Measurements from ENCODE around the gene CD59. TPM values are rescaled to one million over a fixed set of nuclear protein-coding genes. Genes with fewer than 3 reads are reported as not detected.
"Not testable (repeated sequence)": the region's sequence is repeated elsewhere in the genome, so short reads cannot be mapped to it uniquely, and the experiment has no call there.

Gene CD59
- total RNA-seq, 2 experiments from 2014 or later = 79.4 TPM

- intact Hi-C loops (cut with micrococcal nuclease) = loop anchor here (10.0 kb wide), 1 partner anchor 455 kb away; the partner anchor contains the start of gene HIPK3
- CTCF ChIA-PET = interaction anchor here (1.4 kb wide), 1 partner anchor 13 kb away, joined by 4 read pairs; no protein-coding TSS in a partner anchor
- H3K36me3 Mint-ChIP-seq = peaks cover 20% of the 10 kb centered on the region
These were observed 26.8 kb downstream of the CD59 start for GRCh38 chr11:33709466-33709865.

GRCh38 chr11:33708985-33709384 lies 27.2 kb downstream of the CD59 start:
- H3K27me3 Mint-ChIP-seq = no peaks in the 10 kb centered on the region
- ChIA-PET CTCF (interaction anchor here (1.4 kb wide), 1 partner anchor 13 kb away, joined by 4 read pairs; no protein-coding TSS in a partner anchor), POLR2A (interaction anchor here (0.6 to 1.1 kb wide), 2 partner anchors 14 to 326 kb away, joined by 3 to 4 read pairs; no protein-coding TSS in a partner anchor)
- H3K36me3 Mint-ChIP-seq = peaks cover 19% of the 10 kb centered on the region
- H3K27ac Mint-ChIP-seq = no peak overlapping the region
- H3K4me3 Mint-ChIP-seq = no peak overlapping the region
- peaks cover 6% of the 10 kb centered on the region for H3K4me1 Mint-ChIP-seq (ENCODE audit: low read depth)
- no peak for DNase-seq
- intact Hi-C loops (cut with micrococcal nuclease) = loop anchor here (10.0 kb wide), 1 partner anchor 454 kb away; the partner anchor contains the start of gene HIPK3
- no peaks in the 10 kb centered on the region for H3K9me3 Mint-ChIP-seq

More at GRCh38 chr11:33709466-33709865, 26.8 kb downstream of the CD59 start:
- DNase-seq = no peak
- no peak overlapping the region for H3K27ac Mint-ChIP-seq
- H3K4me3 Mint-ChIP-seq = no peak overlapping the region
- peaks cover 6% of the 10 kb centered on the region for H3K4me1 Mint-ChIP-seq (ENCODE audit: low read depth)
- no peaks in the 10 kb centered on the region for H3K9me3 Mint-ChIP-seq
- POLR2A ChIA-PET = no interaction called here
- H3K27me3 Mint-ChIP-seq = no peaks in the 10 kb centered on the region

- not testable (repeated sequence) for H3K27me3 Mint-ChIP-seq; H3K9me3 Mint-ChIP-seq; H3K4me3 Mint-ChIP-seq; DNase-seq; H3K4me1 Mint-ChIP-seq (ENCODE audit: low read depth); H3K27ac Mint-ChIP-seq
- H3K36me3 Mint-ChIP-seq = peaks cover 19% of the 10 kb centered on the region
- POLR2A ChIA-PET = interaction anchor here (1.1 kb wide), 1 partner anchor 13 kb away, joined by 4 read pairs; no protein-coding TSS in a partner anchor
- intact Hi-C loops (cut with micrococcal nuclease) = loop anchor here (10.0 kb wide), 1 partner anchor 453 kb away; the partner anchor contains the start of gene HIPK3
- CTCF ChIA-PET = interaction anchor here (0.6 to 1.8 kb wide), 2 partner anchors 8 to 99 kb away, joined by 3 to 11 read pairs; no protein-coding TSS in a partner anchor
These were observed 28.4 kb downstream of the CD59 start for GRCh38 chr11:33707831-33708230.

GRCh38 chr11:33706966-33707365 lies 29.3 kb downstream of the CD59 start:
- DNase-seq = no peak
- Mint-ChIP-seq H3K9me3 (no peaks in the 10 kb centered on the region), H3K4me1 (ENCODE audit: low read depth) (peaks cover 6% of the 10 kb centered on the region), H3K27me3 (no peaks in the 10 kb centered on the region), H3K36me3 (peaks cover 16% of the 10 kb centered on the region), H3K4me3 (no peak overlapping the region), H3K27ac (no peak overlapping the region)
- intact Hi-C loops (cut with micrococcal nuclease) = loop anchor here (10.0 kb wide), 1 partner anchor 452 kb away; the partner anchor contains the start of gene HIPK3
- CTCF ChIA-PET = interaction anchor here (1.3 to 1.8 kb wide), 2 partner anchors 9 to 35 kb away, joined by 5 to 11 read pairs; no protein-coding TSS in a partner anchor
- POLR2A ChIA-PET = no interaction called here

- ChIA-PET CTCF (interaction anchor here (1.1 to 1.8 kb wide), 3 partner anchors 10 to 121 kb away, joined by 3 to 11 read pairs (median 5); no protein-coding TSS in a partner anchor), POLR2A (no interaction called here)
- intact Hi-C loops (cut with micrococcal nuclease) = loop anchor here (10.0 kb wide), 1 partner anchor 452 kb away; the partner anchor contains the start of gene HIPK3
- H3K9me3 Mint-ChIP-seq = no peaks in the 10 kb centered on the region
- H3K4me1 Mint-ChIP-seq (ENCODE audit: low read depth) = peaks cover 7% of the 10 kb centered on the region
- no peak overlapping the region for H3K4me3 Mint-ChIP-seq
- no peak for DNase-seq
- peaks cover 16% of the 10 kb centered on the region for H3K36me3 Mint-ChIP-seq
- H3K27me3 Mint-ChIP-seq = no peaks in the 10 kb centered on the region
- H3K27ac Mint-ChIP-seq = no peak overlapping the region
These were observed 29.7 kb downstream of the CD59 start for GRCh38 chr11:33706546-33706945.

- POLR2A ChIA-PET = no interaction called here
- H3K9me3 Mint-ChIP-seq = no peaks in the 10 kb centered on the region
- intact Hi-C loops (cut with micrococcal nuclease) = loop anchor here (10.0 kb wide), 1 partner anchor 450 kb away; the partner anchor contains the start of gene HIPK3
- peaks cover 17% of the 10 kb centered on the region for H3K4me1 Mint-ChIP-seq (ENCODE audit: low read depth)
- no peak overlapping the region for H3K27ac Mint-ChIP-seq
- no peak for DNase-seq
- CTCF ChIA-PET = interaction anchor here (0.9 kb wide), 1 partner anchor 12 kb away, joined by 3 read pairs; no protein-coding TSS in a partner anchor
- peaks cover 4% of the 10 kb centered on the region for H3K27me3 Mint-ChIP-seq
- H3K4me3 Mint-ChIP-seq = no peak overlapping the region
- H3K36me3 Mint-ChIP-seq = peaks cover 8% of the 10 kb centered on the region
These were observed 31.8 kb downstream of the CD59 start for GRCh38 chr11:33704240-33705002.

GRCh38 chr11:33703788-33704187 lies 32.4 kb downstream of the CD59 start:
- POLR2A ChIA-PET = no interaction called here
- H3K27me3 Mint-ChIP-seq = peaks cover 4% of the 10 kb centered on the region
- CTCF ChIA-PET = interaction anchor here (1.1 kb wide), 1 partner anchor 39 kb away, joined by 3 read pairs; no protein-coding TSS in a partner anchor
- H3K27ac Mint-ChIP-seq = no peak overlapping the region
- H3K36me3 Mint-ChIP-seq = peaks cover 2% of the 10 kb centered on the region
- no peaks in the 10 kb centered on the region for H3K9me3 Mint-ChIP-seq
- intact Hi-C loops (cut with micrococcal nuclease) = loop anchor here (10.0 kb wide), 1 partner anchor 449 kb away; the partner anchor contains the start of gene HIPK3
- DNase-seq = no peak
- H3K4me1 Mint-ChIP-seq (ENCODE audit: low read depth) = peaks cover 17% of the 10 kb centered on the region
- H3K4me3 Mint-ChIP-seq = no peak overlapping the region

GRCh38 chr11:33703234-33703633 lies 33.0 kb downstream of the CD59 start:
- H3K9me3 Mint-ChIP-seq = no peaks in the 10 kb centered on the region
- no peak for DNase-seq
- no peaks in the 10 kb centered on the region for H3K36me3 Mint-ChIP-seq
- intact Hi-C loops (cut with micrococcal nuclease) = loop anchor here (10.0 kb wide), 1 partner anchor 448 kb away; the partner anchor contains the start of gene HIPK3
- CTCF ChIA-PET = interaction anchor here (1.1 kb wide), 1 partner anchor 39 kb away, joined by 3 read pairs; no protein-coding TSS in a partner anchor
- POLR2A ChIA-PET = no interaction called here
- no peak overlapping the region for H3K27ac Mint-ChIP-seq
- peaks cover 17% of the 10 kb centered on the region for H3K4me1 Mint-ChIP-seq (ENCODE audit: low read depth)
- peaks cover 4% of the 10 kb centered on the region for H3K27me3 Mint-ChIP-seq
- H3K4me3 Mint-ChIP-seq = no peak overlapping the region

GRCh38 chr11:33701302-33702230 lies 34.7 kb downstream of the CD59 start:
- Mint-ChIP-seq H3K9me3 (no peaks in the 10 kb centered on the region), H3K27me3 (peaks cover 10% of the 10 kb centered on the region), H3K4me1 (ENCODE audit: low read depth) (peaks cover 14% of the 10 kb centered on the region), H3K27ac (no peak overlapping the region), H3K36me3 (no peaks in the 10 kb centered on the region), H3K4me3 (peak overlapping the region; percentile 83)
- intact Hi-C loops (cut with micrococcal nuclease) = loop anchor here (2.0 to 10.0 kb wide), 2 partner anchors 447 to 691 kb away; partner anchors contain the start of gene HIPK3
- CTCF ChIA-PET = interaction anchor here (0.8 to 2.7 kb wide), 4 partner anchors 14 to 41 kb away, joined by 3 to 13 read pairs (median 4); no protein-coding TSS in a partner anchor
- no peak for DNase-seq
- POLR2A ChIA-PET = interaction anchor here (0.9 to 1.7 kb wide), 4 partner anchors 10 to 34 kb away, joined by 3 to 5 read pairs (median 4); partner anchors contain the start of gene CD59

GRCh38 chr11:33700502-33701271 lies 35.5 kb downstream of the CD59 start, which contains the start of gene C11orf91:
Gene C11orf91, minus strand, starts transcription at chr11:33700826. Its CDS starts 86 bp downstream, at chr11:33700740.
- intact Hi-C loops (cut with micrococcal nuclease) = loop anchor here (1.0 to 10.0 kb wide), 5 partner anchors 10 to 690 kb away; partner anchors contain the start of genes FBXO3 and HIPK3
- peak within 1 kb of the TSS; percentile 39 for H3K27ac Mint-ChIP-seq
- peak within 1 kb of the TSS; percentile 83 for H3K4me3 Mint-ChIP-seq
- ChIA-PET CTCF (interaction anchor here (0.9 to 2.7 kb wide), 2 partner anchors 9 to 42 kb away, joined by 3 to 13 read pairs; no protein-coding TSS in a partner anchor), POLR2A (interaction anchor here (1.1 to 1.5 kb wide), 2 partner anchors 10 to 35 kb away, joined by 3 to 5 read pairs; partner anchors contain the start of gene CD59)
- peak; percentile 96 for DNase-seq
- H3K9me3 Mint-ChIP-seq = no peaks in the 10 kb centered on the region
- peaks cover 14% of the 10 kb centered on the region for H3K27me3 Mint-ChIP-seq
- peaks cover 11% of the 10 kb centered on the region for H3K4me1 Mint-ChIP-seq (ENCODE audit: low read depth)
- no peaks in the 10 kb centered on the region for H3K36me3 Mint-ChIP-seq

Data from activated CD4-positive, alpha-beta memory T cell treated with anti-CD3 and anti-CD28 coated beads for 36 hours (primary cell).